Fibroblast of skin of left quadriceps (primary cell): ENCODE measurements around the gene UGT1A9.
"Not testable (repeated sequence)": the region's sequence is repeated elsewhere in the genome, so short reads cannot be mapped to it uniquely, and the experiment has no call there.

Source experiments
- DNase-seq, 2 experiments: peaks; one replicate each; pipeline ENCODE4 v3.0.0-alpha.2; 2013; ENCODE audit warnings: low read depth in 2 of 2

Gene UGT1A9

DNA sequence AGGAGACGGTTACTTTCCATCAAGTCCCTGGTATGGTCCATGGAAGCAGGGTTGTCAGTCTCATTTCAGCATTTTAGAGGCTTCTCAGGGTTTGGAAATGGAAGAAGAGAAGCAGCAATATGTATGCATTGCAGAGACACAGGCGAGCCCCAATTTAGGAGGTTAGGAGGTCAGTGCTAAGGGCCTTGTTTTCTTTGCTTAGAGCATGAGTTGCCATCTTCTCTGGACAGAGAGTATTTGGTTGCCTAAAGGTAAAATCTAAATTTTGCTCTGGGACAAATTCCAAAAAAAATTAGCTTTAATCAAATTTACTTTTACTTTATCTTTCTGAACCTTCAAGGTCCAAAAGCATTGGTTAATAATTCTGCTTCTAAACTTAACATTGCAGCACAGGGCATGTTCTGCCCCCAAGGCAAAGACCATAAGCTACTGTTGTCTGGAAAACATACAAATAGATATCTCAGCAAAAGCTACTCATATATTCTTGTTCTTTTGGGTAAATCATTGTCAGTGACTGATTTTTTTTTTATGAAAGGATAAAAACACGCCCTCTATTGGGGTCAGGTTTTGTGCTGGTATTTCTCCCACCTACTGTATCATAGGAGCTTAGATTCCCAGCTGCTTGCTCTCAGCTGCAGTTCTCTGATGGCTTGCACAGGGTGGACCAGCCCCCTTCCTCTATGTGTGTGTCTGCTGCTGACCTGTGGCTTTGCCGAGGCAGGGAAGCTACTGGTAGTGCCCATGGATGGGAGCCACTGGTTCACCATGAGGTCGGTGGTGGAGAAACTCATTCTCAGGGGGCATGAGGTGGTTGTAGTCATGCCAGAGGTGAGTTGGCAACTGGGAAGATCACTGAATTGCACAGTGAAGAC lies at the start of gene UGT1A9:
Gene UGT1A9 (plus strand): TSS at position 609 of the 872 bp plus-strand sequence. CDS start 37 bp downstream, at position 646.
- no peak for DNase-seq

- no peak for DNase-seq
Observed at GRCh38 chr2:233627331-233628025, 44.2 kb upstream of the UGT1A9 start.

- not testable (repeated sequence) for DNase-seq
Observed at GRCh38 chr2:233636306-233636705, 35.4 kb upstream of the UGT1A9 start, which contains the start of gene UGT1A10. UGT1A10 (plus strand) TSS chr2:233636448; CDS start chr2:233636523, 75 bp downstream.

- DNase-seq: no peak
Observed at GRCh38 chr2:233638836-233639235, 32.9 kb upstream of the UGT1A9 start.

- no peak for DNase-seq
Observed at GRCh38 chr2:233639860-233640259, 31.8 kb upstream of the UGT1A9 start.

- no peak for DNase-seq
Observed at GRCh38 chr2:233643128-233643527, 28.6 kb upstream of the UGT1A9 start.

- not testable (repeated sequence) for DNase-seq
Observed at GRCh38 chr2:233646033-233646432, 25.7 kb upstream of the UGT1A9 start.

DNA sequence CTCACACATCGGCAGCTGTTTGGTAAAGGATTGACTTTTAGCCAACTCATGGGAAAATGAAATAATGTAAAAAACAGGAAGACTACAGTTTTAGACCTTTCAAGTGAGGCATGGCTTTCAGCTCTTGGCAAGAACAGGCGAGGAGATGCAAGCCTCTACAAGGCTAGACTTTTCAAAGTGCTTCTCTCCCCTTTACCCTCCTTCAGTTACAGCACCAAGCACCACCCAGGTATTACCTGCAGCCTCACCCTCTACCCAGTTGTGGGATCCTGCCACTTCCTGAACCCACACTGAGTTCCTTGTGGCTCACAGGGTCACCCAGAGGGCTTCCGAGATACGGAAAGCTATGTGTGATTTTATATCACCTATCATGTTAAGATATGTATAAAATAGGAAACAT lies 20.7 kb upstream of the UGT1A9 start:
- no peak for DNase-seq

GRCh38 chr2:233651430-233651829 lies 20.3 kb upstream of the UGT1A9 start:
- DNase-seq: no peak

DNA sequence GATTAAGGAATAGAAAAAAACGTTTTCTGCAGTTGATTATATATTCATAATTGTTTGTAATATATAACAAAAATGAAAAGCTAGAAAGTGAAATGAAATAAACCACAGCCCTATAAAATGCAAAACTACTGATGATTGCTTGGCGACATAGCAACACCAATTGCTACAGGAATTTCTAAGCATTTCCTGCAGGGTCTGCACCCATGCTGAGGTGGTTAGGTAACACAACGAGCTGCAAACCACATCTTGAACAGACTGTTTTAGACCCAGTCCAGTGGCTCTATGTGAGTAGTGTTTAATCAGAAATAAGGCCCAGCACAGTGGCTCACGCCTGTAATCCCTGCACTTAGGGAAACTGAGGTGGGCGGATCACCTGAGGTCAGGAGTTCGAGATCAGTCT lies 17.2 kb upstream of the UGT1A9 start:
- DNase-seq: no peak

GRCh38 chr2:233655043-233655442 lies 16.7 kb upstream of the UGT1A9 start:
- DNase-seq: no peak

GRCh38 chr2:233655943-233656342 lies 15.8 kb upstream of the UGT1A9 start:
- DNase-seq: not testable (repeated sequence)

GRCh38 chr2:233656443-233656842 lies 15.3 kb upstream of the UGT1A9 start:
- DNase-seq: no peak

GRCh38 chr2:233658610-233659009 lies 13.1 kb upstream of the UGT1A9 start:
- no peak for DNase-seq

DNA sequence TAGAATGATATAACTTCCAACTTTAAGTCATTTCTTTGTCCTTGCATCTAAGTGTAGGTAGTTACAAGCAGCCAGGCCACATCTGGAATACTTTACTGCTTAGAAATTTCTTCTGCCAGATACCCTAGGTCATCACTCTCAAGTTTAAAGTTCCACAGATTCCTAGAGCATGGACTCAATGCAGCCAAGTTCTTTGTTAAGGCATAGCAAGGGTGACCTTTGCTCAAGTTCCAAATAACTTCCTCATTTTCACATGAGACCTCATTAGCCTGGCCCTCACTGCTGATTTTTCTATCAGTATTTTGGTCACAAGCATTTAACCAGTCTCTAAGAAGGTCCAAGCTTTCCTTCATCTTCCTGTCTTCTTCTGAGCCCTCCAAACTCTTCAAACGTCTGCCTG lies 7.8 kb upstream of the UGT1A9 start:
- no peak for DNase-seq

DNA sequence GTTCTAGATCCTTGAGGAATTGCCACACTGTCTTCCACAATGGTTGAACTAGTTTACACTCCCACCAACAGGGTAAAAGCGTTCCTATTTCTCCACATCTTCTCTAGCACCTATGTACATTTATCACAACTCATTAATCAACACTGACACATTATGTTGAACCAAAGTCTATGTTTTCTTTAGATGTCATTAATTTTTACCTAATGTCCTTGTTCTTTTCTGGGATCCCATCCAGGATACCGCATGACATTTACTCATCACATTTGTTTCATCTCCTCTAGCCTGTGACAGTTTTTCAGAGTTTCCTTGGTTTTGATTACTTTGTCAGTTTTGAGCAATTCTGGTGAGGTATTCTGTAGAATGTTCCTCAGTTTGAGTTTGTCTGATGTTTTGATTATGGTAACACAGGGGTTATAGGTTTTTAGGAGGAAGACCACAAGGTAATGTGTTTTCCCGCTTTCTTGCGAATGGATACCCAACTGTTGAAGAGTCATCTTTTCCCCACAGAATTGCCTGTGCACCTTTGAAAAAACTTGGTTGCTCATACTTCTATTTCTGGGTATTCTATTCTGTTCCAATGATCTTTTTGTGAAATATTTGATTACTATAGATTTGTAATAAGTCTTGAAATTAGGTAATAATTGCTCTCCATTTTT lies 3.0 kb upstream of the UGT1A9 start:
- no peak for DNase-seq

- DNase-seq: no peak
Observed at GRCh38 chr2:233672886-233673285, 1.2 kb downstream of the UGT1A9 start.

DNA sequence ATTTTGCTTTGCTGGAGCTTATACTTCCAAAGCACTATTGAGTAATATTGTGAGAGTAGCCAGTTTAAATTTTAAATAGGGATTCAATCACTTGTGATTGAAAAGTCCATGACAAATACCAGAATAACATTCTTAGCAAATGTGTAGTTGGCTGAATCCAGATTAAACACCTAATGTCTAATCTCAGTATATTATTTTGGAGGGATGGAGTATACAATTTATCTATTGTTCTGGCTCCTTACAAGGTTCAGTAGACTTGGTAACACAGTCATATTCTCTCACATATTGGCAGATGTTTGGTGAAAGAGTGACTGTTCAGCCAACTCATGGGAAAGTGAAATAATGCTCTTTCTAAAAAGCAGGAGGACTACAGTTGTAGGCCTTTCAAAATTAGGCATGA lies 2.2 kb downstream of the UGT1A9 start:
- no peak for DNase-seq

DNA sequence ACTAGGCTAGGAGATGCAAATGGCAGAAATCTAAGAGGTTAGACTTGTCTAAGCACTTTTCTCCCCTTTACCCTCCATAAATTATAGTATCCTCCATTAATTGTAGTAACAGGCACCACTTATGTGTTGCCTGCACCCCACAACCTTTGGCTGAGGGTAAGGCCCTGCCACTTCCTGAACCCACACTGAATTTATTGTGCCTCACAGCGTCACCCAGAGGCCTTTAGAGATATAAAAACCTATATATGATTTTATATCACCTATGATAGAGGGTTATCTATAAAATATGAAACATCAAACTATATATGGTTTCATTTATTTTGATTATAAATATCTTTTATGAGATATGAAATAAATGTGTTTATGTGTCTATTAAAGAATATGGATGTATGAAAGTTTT lies 2.6 kb downstream of the UGT1A9 start:
- no peak for DNase-seq

DNA sequence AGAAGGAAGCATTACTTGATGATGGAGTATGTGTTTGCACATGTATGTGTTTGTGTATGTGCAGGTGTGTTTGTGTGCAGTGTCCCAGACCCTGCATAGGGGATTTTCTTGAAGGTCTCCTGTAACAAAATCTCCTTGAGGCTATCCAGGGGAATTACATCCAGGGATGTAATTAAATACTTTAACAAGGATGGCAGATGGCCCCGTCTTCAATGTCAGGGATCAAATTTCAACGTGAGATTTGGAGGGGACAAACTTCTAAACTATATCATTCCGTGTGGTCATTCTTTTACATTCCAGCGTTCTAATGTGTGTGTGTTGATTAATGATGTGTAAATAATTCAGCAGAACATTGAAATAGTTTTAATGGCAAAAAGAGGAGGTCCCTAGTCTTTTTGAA lies 3.3 kb downstream of the UGT1A9 start:
- no peak for DNase-seq

DNA sequence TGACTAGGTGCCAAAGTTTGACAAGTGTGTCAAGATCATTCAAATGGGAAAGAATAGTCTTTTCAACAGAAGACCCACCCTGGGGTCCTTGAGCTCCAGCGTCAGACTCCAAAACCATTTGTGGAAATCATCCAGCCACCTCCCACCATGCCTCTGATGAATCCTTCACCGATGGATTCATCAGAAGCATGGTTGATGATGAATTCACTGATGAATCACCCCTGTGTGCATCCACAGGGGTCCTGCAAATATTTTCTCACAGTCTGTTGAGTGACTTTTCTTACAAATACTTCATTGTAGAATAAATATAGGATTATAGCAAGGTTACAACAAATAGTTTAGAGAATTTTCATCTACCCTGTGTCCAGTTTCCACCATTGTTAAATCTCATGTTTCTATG lies 4.3 kb downstream of the UGT1A9 start:
- DNase-seq: no peak

GRCh38 chr2:233679196-233679595 lies 7.5 kb downstream of the UGT1A9 start:
- no peak for DNase-seq
